Esophagus squamous epithelium (tissue), 5 donors: ENCODE data around the gene VILL. TPM values are rescaled to one million over a fixed set of nuclear protein-coding genes. Genes with fewer than 3 reads are reported as not detected.

Experiments
- DNase-seq: peaks from one replicate; lab custom pipeline; 2025; lab: John Stamatoyannopoulos, UW
- H3K27ac ChIP-seq, 4 donors: fragments of 200-600 bp; sonication (generic); one replicate each; pipeline ENCODE4 v1.5.1; 2016 to 2019; ENCODE audit warnings: mild to moderate bottlenecking in 1 of 4
- H3K27me3 ChIP-seq, 4 donors: fragments of 200-600 bp; sonication (generic); 1 replicate in 3 of 4; 2 replicates in 1 of 4; pipeline versions ENCODE4 v1.5.1 to v1.6.0; 2017 to 2021; ENCODE audit warnings: antibody characterized with exemption in 1 of 4
- H3K36me3 ChIP-seq, 3 donors: fragments of 200-600 bp; sonication (generic); one replicate each; pipeline ENCODE4 v1.5.1; 2016 to 2019
- H3K4me1 ChIP-seq, 3 donors: fragments of 200-600 bp; sonication (generic); one replicate each; pipeline ENCODE4 v1.5.1; 2017 to 2019
- H3K4me3 ChIP-seq, 4 donors: fragments of 200-600 bp; sonication (generic); 1 replicate in 3 of 4; 2 replicates in 1 of 4; pipeline ENCODE4 v1.5.1; 2016 to 2019; ENCODE audit warnings: mild to moderate bottlenecking in 2 of 4, moderate library complexity in 1 of 4
- H3K9me3 ChIP-seq, 3 donors: fragments of 200-600 bp; sonication (generic); one replicate each; pipeline ENCODE4 v1.5.1; 2016 to 2019
- CTCF ChIP-seq, 6 experiments: fragments of 450-650 bp in 4 of 6; fragments of 200-600 bp in 2 of 6; sonication (generic) in 2 of 6; IDR thresholded peaks; one replicate each; pipeline ENCODE4 v1.5.1; 2016 to 2019; ENCODE audit warnings: antibody characterized with exemption in 6 of 6, mild to moderate bottlenecking in 4 of 6, moderate library complexity in 4 of 6
- POLR2A ChIP-seq, 4 donors: fragments of 450-650 bp; IDR thresholded peaks; one replicate each; pipeline ENCODE4 v1.6.1; 2017; ENCODE audit warnings: antibody characterized with exemption in 4 of 4, mild to moderate bottlenecking in 4 of 4, moderate library complexity in 3 of 4
- WGBS, 2 donors: methylation state at CpG; one replicate each; pipeline ENCODE4 v1.1.5; 2018; 5-methylcytosine and 5-hydroxymethylcytosine counted together
- intact Hi-C: fragments of 100-400 bp; cut with DNase I; formaldehyde crosslinking; loops from one replicate; pipeline ENCODE4 v1.15.0; 2022
- total RNA-seq, 4 donors: library from RNA; depleted of rRNA; stranded (reverse); fragments of >200 nt; gene quantifications; one replicate each; pipeline ENCODE4 v1.1.0, GENCODE V29; 2016
- donor health status: DM: yes; HTN: yes; CAD: no.

The VILL gene
- total RNA-seq, 4 donors from 2014 or later: 5.5 to 13.0 (median 6.1) TPM

- Histone ChIP-seq H3K27ac (peak overlapping the region in 2 of 4 donors; percentile 55 to 66), H3K36me3 (peaks cover 5 to 75% (median 5%) of the 10 kb centered on the region in 3 donors), H3K4me1 (peaks cover 5 to 31% (median 9%) of the 10 kb centered on the region in 3 donors), H3K9me3 (no peaks in the 10 kb centered on the region), H3K27me3 (no peaks in the 10 kb centered on the region), H3K4me3 (no peak overlapping the region)
- intact Hi-C loops: no loop called here
- no peak for DNase-seq
- 38 to 58% methylated on average over 5 to 7 of the region's 14 CpGs for WGBS, 2 donors
- peak in 5 of 6 experiments; percentile 44 to 79 (median 67) for TF ChIP-seq CTCF (IDR thresholded peaks at IDR 0.05)
- no peak for TF ChIP-seq POLR2A (IDR thresholded peaks at IDR 0.05)
Measured at GRCh38 chr3:38004415-38005075, 14.0 kb downstream of the VILL start.

GRCh38 chr3:38005076-38006020 is 14.8 kb downstream of the VILL start:
- DNase-seq: no peak
- no peak for TF ChIP-seq POLR2A (IDR thresholded peaks at IDR 0.05)
- no peak for TF ChIP-seq CTCF (IDR thresholded peaks at IDR 0.05)
- Histone ChIP-seq H3K27ac (peak overlapping the region in 2 of 4 donors; percentile 55 to 66), H3K27me3 (no peaks in the 10 kb centered on the region), H3K4me3 (no peak overlapping the region), H3K36me3 (peaks cover 5 to 78% (median 5%) of the 10 kb centered on the region in 3 donors), H3K4me1 (peaks cover 5 to 31% (median 9%) of the 10 kb centered on the region in 3 donors), H3K9me3 (no peaks in the 10 kb centered on the region)
- intact Hi-C loops: no loop called here
- 55 to 56% methylated on average over 13 to 14 of the region's 15 CpGs for WGBS, 2 donors

- intact Hi-C loops: no loop called here
- peaks cover 5 to 78% (median 5%) of the 10 kb centered on the region in 3 donors for H3K36me3 ChIP-seq
- TF ChIP-seq CTCF (IDR thresholded peaks at IDR 0.05): no peak
- no peak for TF ChIP-seq POLR2A (IDR thresholded peaks at IDR 0.05)
- no peaks in the 10 kb centered on the region for H3K27me3 ChIP-seq
- peak overlapping the region in 1 of 4 donors; percentile 36 for H3K27ac ChIP-seq
- H3K4me1 ChIP-seq: peaks cover 5 to 31% (median 9%) of the 10 kb centered on the region in 3 donors
- no peak for DNase-seq
- H3K9me3 ChIP-seq: no peaks in the 10 kb centered on the region
- WGBS, 2 donors: 100% methylated on average over 1 of the region's 5 CpGs; no CpG with 5 or more reads in 1 of the 2 donors
- no peak overlapping the region for H3K4me3 ChIP-seq
Measured at GRCh38 chr3:38006031-38006430, 15.4 kb downstream of the VILL start.

- no peak for DNase-seq
- 93 to 100% methylated on average over 1 to 2 of the region's 16 CpGs for WGBS, 2 donors
- Histone ChIP-seq H3K4me1 (peaks cover 5 to 31% (median 9%) of the 10 kb centered on the region in 3 donors), H3K27ac (peak overlapping the region in 1 of 4 donors; percentile 36), H3K4me3 (no peak overlapping the region), H3K9me3 (no peaks in the 10 kb centered on the region), H3K27me3 (no peaks in the 10 kb centered on the region), H3K36me3 (peaks cover 5 to 78% (median 5%) of the 10 kb centered on the region in 3 donors)
- intact Hi-C loops: no loop called here
- TF ChIP-seq POLR2A (IDR thresholded peaks at IDR 0.05): no peak
- TF ChIP-seq CTCF (IDR thresholded peaks at IDR 0.05): no peak
Measured at GRCh38 chr3:38006445-38006995, 15.9 kb downstream of the VILL start.
